LNCAP (cell line): Measurements from ENCODE around the gene ERN1.

Experiments
- CTCF ChIP-seq: fragments of 450-650 bp; IDR thresholded peaks from 2 replicates; pipeline ENCODE4 v1.5.1; 2017; ENCODE audit warnings: mild to moderate bottlenecking

ERN1 gene

GRCh38 chr17:64171041-64171440 lies 41.1 kb upstream of the ERN1 start:
- TF ChIP-seq CTCF = no peak

- no peak for TF ChIP-seq CTCF
Observed at GRCh38 chr17:64170286-64170685, 40.3 kb upstream of the ERN1 start.

GRCh38 chr17:64166876-64167275 lies 36.9 kb upstream of the ERN1 start:
- no peak for TF ChIP-seq CTCF

GRCh38 chr17:64165347-64165746 lies 35.4 kb upstream of the ERN1 start:
- TF ChIP-seq CTCF = no peak

GRCh38 chr17:64164596-64165285 lies 34.8 kb upstream of the ERN1 start:
- no peak for TF ChIP-seq CTCF

- no peak for TF ChIP-seq CTCF
Observed at GRCh38 chr17:64163468-64163867, 33.5 kb upstream of the ERN1 start.

- no peak for TF ChIP-seq CTCF
Observed at GRCh38 chr17:64162554-64162953, 32.6 kb upstream of the ERN1 start.
